T-helper 2 cell treated with Interferon-gamma antibody and Interleukin-4, amounts not matched to agents 5 μg/mL and 100 μg/mL, for 36 hours (primary cell): Measurements from ENCODE around the gene EXOSC5.
"Not testable (repeated sequence)": the region's sequence is repeated elsewhere in the genome, so short reads cannot be mapped to it uniquely, and the experiment has no call there.

Source experiments
- DNase-seq: peaks from one replicate; pipeline ENCODE4 v3.0.0; 2021; ENCODE audit warnings: low spot score
- H3K27ac Mint-ChIP-seq: one replicate; pipeline ENCODE4 v1.8.0; 2021; ENCODE audit warnings: mild to moderate bottlenecking, mixed read lengths
- H3K27me3 Mint-ChIP-seq: one replicate; pipeline ENCODE4 v1.8.0; 2021; ENCODE audit warnings: low read depth, mixed read lengths
- H3K36me3 Mint-ChIP-seq: one replicate; pipeline ENCODE4 v1.8.0; 2021; ENCODE audit warnings: low read depth, mixed read lengths
- H3K4me1 Mint-ChIP-seq: one replicate; pipeline ENCODE4 v1.8.0; 2021; ENCODE audit warnings: low read depth, mixed read lengths
- H3K4me3 Mint-ChIP-seq: one replicate; pipeline ENCODE4 v1.8.0; 2022; ENCODE audit warnings: mild to moderate bottlenecking, moderate library complexity, mixed read lengths
- H3K9me3 Mint-ChIP-seq: one replicate; pipeline ENCODE4 v1.8.0; 2021; ENCODE audit warnings: mixed read lengths

Gene EXOSC5

DNA sequence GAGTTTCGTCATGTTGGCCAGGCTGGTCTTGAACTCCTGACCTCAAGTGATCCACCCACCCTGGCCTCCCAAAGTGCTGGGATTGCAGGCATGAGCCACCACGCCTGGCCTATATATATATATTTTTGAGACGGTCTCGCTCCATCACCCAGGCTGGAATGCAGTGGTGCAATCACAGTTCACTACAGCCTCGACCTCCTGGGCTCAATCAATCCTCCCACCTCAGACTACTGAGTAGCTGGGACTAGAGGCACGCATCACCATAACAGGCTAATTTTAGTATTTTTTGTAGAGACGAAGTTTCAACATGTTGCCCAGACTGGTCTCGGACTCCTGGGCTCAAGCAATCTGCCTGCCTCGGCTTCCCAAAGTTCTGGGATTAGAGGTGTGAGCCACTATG, 50.2 kb downstream of the EXOSC5 start:
- H3K4me3 Mint-ChIP-seq, DNase-seq, H3K27me3 Mint-ChIP-seq, H3K9me3 Mint-ChIP-seq, H3K27ac Mint-ChIP-seq: not testable (repeated sequence)
- Mint-ChIP-seq H3K4me1 (peaks cover 36% of the 10 kb centered on the region), H3K36me3 (peaks cover 69% of the 10 kb centered on the region)

DNA sequence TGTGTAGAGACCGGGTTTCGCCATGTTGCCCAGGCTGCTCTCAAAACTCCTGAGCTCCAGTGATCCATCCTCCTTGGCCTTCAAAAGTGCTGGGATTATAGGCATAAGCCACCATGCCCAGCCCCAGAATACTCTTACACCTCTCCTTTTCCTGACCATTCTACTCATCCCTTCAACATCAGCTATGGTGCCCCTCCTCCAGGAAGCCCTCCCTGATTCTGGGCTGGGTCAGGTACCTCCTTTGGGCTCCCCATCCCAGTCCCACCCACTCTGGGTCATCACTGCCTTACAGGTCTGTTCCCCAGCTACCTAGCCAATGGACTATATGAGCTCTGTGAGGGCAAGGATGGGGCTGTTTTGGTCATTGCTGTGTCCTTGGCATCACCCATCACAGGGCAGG, 53.0 kb downstream of the EXOSC5 start:
- Mint-ChIP-seq H3K4me1 (peaks cover 31% of the 10 kb centered on the region), H3K4me3 (no peak overlapping the region), H3K9me3 (peaks cover 8% of the 10 kb centered on the region), H3K27ac (peak overlapping the region; percentile 67), H3K27me3 (no peaks in the 10 kb centered on the region), H3K36me3 (peaks cover 65% of the 10 kb centered on the region)
- no peak for DNase-seq

DNA sequence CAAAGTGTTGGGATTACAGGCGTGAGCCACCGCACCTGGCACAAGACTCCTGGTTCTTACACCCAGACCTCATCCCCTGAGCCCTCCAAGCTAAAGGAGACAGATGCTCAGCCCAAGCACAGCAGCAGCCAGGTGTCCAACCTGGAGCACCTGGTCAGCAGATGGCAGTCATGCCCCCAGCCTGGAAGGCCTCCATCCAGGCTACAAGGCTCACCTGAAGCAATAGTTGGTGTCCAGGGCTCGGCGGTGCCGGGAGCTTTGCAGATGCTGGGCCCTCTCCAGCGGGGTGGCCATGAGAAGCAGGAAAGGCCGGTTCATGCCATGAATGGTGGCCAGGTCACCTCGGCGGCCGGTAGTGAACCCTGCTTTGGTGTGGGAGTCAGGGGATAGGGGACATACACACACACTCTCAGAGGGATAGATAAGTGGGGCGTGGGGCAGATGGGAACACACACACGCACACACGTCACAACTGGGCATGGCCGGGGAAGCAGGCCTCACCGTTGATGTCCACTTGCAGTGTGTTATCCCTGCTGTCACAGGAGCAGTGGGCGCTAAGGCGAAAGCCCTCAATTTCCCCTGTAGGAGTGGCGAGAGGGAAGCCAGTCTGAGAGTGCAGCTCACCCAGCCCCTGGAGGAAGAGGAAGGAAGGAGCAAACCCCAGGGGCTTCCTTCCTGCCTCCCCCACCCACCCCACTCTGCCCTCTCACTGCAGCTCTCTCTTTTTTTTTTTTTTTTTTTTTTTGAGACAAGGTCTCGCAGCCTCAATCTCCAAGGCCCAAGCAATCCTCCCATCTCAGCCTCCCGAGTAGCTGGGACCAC, 55.3 kb downstream of the EXOSC5 start:
- no peaks in the 10 kb centered on the region for H3K9me3 Mint-ChIP-seq
- no peak overlapping the region for H3K27ac Mint-ChIP-seq
- H3K4me3 Mint-ChIP-seq: peak overlapping the region; percentile 4
- peaks cover 59% of the 10 kb centered on the region for H3K36me3 Mint-ChIP-seq
- DNase-seq: no peak
- no peaks in the 10 kb centered on the region for H3K27me3 Mint-ChIP-seq
- peaks cover 25% of the 10 kb centered on the region for H3K4me1 Mint-ChIP-seq

DNA sequence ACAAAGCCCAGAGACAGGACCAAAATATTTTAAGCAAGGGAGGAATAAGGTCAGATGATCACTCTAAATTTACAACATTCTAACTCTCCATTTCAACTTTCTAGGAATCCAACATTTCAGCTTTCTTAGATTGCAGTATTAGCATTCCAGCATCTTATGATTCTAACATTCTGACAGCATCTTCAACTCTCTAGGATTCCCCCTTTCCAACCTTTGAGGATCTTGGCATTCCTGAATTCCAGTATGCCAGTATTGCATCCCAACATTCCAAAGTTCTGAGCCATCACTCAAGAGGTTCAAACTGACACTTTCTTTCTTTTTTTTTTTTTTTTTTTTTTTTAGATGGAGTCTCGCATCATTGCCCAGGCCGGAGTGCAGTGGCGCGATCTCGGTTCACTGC, 57.2 kb downstream of the EXOSC5 start:
- Mint-ChIP-seq H3K36me3 (peaks cover 54% of the 10 kb centered on the region), H3K9me3 (no peaks in the 10 kb centered on the region), H3K27ac (peak overlapping the region; percentile 45), H3K4me1 (peaks cover 27% of the 10 kb centered on the region), H3K4me3 (no peak overlapping the region), H3K27me3 (no peaks in the 10 kb centered on the region)
- no peak for DNase-seq
